Measurements from ENCODE around the gene ATP10B.

Gene ATP10B

GRCh38 chr5:160520609-160521391 is 331.2 kb downstream of the ATP10B start:
- no peak for DNase-seq (ENCODE audit: insufficient read length, low spot score)
- FAIRE-seq = no peak

- no peak for DNase-seq (ENCODE audit: insufficient read length, low spot score)
- no peak for FAIRE-seq
Observed at GRCh38 chr5:160516696-160517530, 335.1 kb downstream of the ATP10B start.

GRCh38 chr5:160514866-160515265 is 337.1 kb downstream of the ATP10B start:
- FAIRE-seq (no peak), DNase-seq (ENCODE audit: insufficient read length, low spot score) (no peak)

- no peak for DNase-seq (ENCODE audit: insufficient read length, low spot score)
- peak; percentile 33 for FAIRE-seq
Observed at GRCh38 chr5:160514191-160514590, 337.8 kb downstream of the ATP10B start.

GRCh38 chr5:160513485-160513884 is 338.5 kb downstream of the ATP10B start:
- DNase-seq (ENCODE audit: insufficient read length, low spot score) = no peak

More at GRCh38 chr5:160513485-160513884, 338.5 kb downstream of the ATP10B start:
- no peak for FAIRE-seq

Data from GM19239 (cell line).